ENCODE results near the gene LHX4. TPM values are rescaled to one million over a fixed set of nuclear protein-coding genes. Genes with fewer than 3 reads are reported as not detected.

The LHX4 gene
- total RNA-seq, 2 donors from 2014 or later = not detected

GRCh38 chr1:180215856-180216625 is 14.0 kb upstream of the LHX4 start:
- no peak for DNase-seq
- H3K9me3 Mint-ChIP-seq = no peaks in the 10 kb centered on the region
- peaks cover 33% of the 10 kb centered on the region for H3K27me3 Mint-ChIP-seq (ENCODE audit: insufficient read depth)
- no peaks in the 10 kb centered on the region for H3K4me1 ChIP-seq (ENCODE audit: control insufficient read depth, insufficient read depth, low read length)
- H3K27ac Mint-ChIP-seq = no peak overlapping the region
- H3K36me3 ChIP-seq (ENCODE audit: control insufficient read depth, insufficient read depth, low read length) = no peaks in the 10 kb centered on the region
- H3K36me3 Mint-ChIP-seq (ENCODE audit: low read depth) = no peaks in the 10 kb centered on the region
- peaks cover 9% of the 10 kb centered on the region for H3K27me3 ChIP-seq (ENCODE audit: control insufficient read depth, insufficient read depth, low read length, poor library complexity, severe bottlenecking)
- no peak overlapping the region for H3K27ac ChIP-seq (ENCODE audit: low read depth, low read length)
- TF ChIP-seq, protein P1, sequence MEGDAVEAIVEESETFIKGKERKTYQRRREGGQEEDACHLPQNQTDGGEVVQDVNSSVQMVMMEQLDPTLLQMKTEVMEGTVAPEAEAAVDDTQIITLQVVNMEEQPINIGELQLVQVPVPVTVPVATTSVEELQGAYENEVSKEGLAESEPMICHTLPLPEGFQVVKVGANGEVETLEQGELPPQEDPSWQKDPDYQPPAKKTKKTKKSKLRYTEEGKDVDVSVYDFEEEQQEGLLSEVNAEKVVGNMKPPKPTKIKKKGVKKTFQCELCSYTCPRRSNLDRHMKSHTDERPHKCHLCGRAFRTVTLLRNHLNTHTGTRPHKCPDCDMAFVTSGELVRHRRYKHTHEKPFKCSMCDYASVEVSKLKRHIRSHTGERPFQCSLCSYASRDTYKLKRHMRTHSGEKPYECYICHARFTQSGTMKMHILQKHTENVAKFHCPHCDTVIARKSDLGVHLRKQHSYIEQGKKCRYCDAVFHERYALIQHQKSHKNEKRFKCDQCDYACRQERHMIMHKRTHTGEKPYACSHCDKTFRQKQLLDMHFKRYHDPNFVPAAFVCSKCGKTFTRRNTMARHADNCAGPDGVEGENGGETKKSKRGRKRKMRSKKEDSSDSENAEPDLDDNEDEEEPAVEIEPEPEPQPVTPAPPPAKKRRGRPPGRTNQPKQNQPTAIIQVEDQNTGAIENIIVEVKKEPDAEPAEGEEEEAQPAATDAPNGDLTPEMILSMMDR (conservative IDR thresholded peaks at IDR 0.05) = no peak
- no peak overlapping the region for H3K4me3 Mint-ChIP-seq
- peaks cover 2% of the 10 kb centered on the region for H3K4me1 Mint-ChIP-seq
- WGBS, 2 experiments (ENCODE audit: insufficient coverage in 1 of 2, insufficient read length in 1 of 2) = 93 to 94% methylated on average over 15 to 22 of the region's 22 CpGs
- H3K4me3 ChIP-seq (ENCODE audit: low read length) = no peak overlapping the region
- H3K9ac ChIP-seq (ENCODE audit: extremely low read depth, low read length, poor library complexity, severe bottlenecking) = no peak overlapping the region
- H3K9me3 ChIP-seq (ENCODE audit: control insufficient read depth, low read length) = no peaks in the 10 kb centered on the region

GRCh38 chr1:180217006-180217405 is 13.1 kb upstream of the LHX4 start:
- Mint-ChIP-seq H3K27me3 (ENCODE audit: insufficient read depth) (peaks cover 27% of the 10 kb centered on the region), H3K27ac (no peak overlapping the region), H3K9me3 (no peaks in the 10 kb centered on the region), H3K36me3 (ENCODE audit: low read depth) (no peaks in the 10 kb centered on the region), H3K4me1 (peaks cover 2% of the 10 kb centered on the region), H3K4me3 (no peak overlapping the region)
- WGBS, 2 experiments (ENCODE audit: insufficient coverage in 1 of 2, insufficient read length in 1 of 2) = 90 to 97% methylated on average over 5 to 7 of the region's 7 CpGs
- Histone ChIP-seq H3K36me3 (ENCODE audit: control insufficient read depth, insufficient read depth, low read length) (no peaks in the 10 kb centered on the region), H3K27ac (ENCODE audit: low read depth, low read length) (no peak overlapping the region), H3K27me3 (ENCODE audit: control insufficient read depth, insufficient read depth, low read length, poor library complexity, severe bottlenecking) (peaks cover 10% of the 10 kb centered on the region), H3K4me1 (ENCODE audit: control insufficient read depth, insufficient read depth, low read length) (no peaks in the 10 kb centered on the region), H3K9me3 (ENCODE audit: control insufficient read depth, low read length) (no peaks in the 10 kb centered on the region), H3K4me3 (ENCODE audit: low read length) (no peak overlapping the region), H3K9ac (ENCODE audit: extremely low read depth, low read length, poor library complexity, severe bottlenecking) (no peak overlapping the region)
- DNase-seq = no peak
- TF ChIP-seq, protein P1 (conservative IDR thresholded peaks at IDR 0.05) = no peak

DNA sequence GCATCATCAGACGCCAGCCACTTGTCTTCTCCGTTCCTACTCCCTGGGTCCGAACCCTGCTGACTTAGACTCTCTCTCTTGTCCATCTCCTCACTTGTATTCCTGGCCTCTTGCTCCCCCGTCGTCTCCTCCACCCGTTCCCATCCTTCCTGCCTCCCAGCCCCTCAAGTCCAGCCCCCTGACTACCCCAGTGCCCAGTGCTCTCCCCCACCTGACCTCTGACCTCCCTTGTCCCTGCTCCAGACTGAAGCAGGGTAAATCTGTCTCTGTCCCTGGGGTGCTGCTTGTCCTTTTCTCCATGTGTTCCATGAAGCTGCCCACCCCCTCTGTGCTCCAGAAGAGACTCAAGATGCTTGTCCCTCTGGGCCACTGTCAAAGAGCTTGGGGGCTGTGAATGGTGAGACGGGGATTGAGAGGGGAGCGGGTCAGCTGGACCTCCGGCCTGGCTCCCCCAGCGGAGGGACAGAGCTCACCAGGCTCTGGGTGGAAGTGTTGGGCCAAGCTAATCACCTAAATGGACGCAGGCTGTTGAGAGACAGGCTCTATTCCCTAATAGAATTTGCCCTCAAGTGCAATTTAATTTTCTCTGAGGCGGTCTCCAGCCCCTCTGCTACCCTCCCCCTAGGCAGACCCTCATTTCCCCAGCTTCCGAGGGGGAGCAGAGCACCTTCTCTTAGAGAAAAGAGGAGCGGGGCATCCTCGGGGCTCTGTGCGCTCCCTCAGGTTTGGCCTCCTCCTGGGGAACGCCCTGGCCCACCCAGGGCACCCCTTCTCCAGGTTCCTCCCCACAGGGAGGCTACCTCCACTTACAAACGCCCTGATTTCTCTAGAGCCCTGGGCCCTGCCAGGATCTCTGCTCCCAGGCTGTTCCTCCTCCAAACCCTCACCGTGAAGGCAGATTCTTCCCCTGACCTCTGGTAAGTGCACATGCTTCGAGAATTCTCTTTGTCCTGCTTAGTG is 11.0 kb upstream of the LHX4 start:
- Histone ChIP-seq H3K27ac (ENCODE audit: low read depth, low read length) (no peak overlapping the region), H3K36me3 (ENCODE audit: control insufficient read depth, insufficient read depth, low read length) (no peaks in the 10 kb centered on the region), H3K27me3 (ENCODE audit: control insufficient read depth, insufficient read depth, low read length, poor library complexity, severe bottlenecking) (peaks cover 30% of the 10 kb centered on the region), H3K9me3 (ENCODE audit: control insufficient read depth, low read length) (no peaks in the 10 kb centered on the region), H3K9ac (ENCODE audit: extremely low read depth, low read length, poor library complexity, severe bottlenecking) (no peak overlapping the region), H3K4me1 (ENCODE audit: control insufficient read depth, insufficient read depth, low read length) (no peaks in the 10 kb centered on the region), H3K4me3 (ENCODE audit: low read length) (no peak overlapping the region)
- Mint-ChIP-seq H3K9me3 (no peaks in the 10 kb centered on the region), H3K4me1 (peaks cover 3% of the 10 kb centered on the region), H3K27ac (no peak overlapping the region), H3K4me3 (no peak overlapping the region), H3K36me3 (ENCODE audit: low read depth) (no peaks in the 10 kb centered on the region), H3K27me3 (ENCODE audit: insufficient read depth) (peaks cover 46% of the 10 kb centered on the region)
- TF ChIP-seq, protein P1 (conservative IDR thresholded peaks at IDR 0.05) = no peak
- 91 to 92% methylated on average over 12 to 20 of the region's 20 CpGs for WGBS, 2 experiments (ENCODE audit: insufficient coverage in 1 of 2, insufficient read length in 1 of 2)
- DNase-seq = no peak
